ENCODE data around the gene PODXL2. TPM values are rescaled to one million over a fixed set of nuclear protein-coding genes. Genes with fewer than 3 reads are reported as not detected.

The PODXL2 gene
- total and polyA plus RNA-seq, 2 of the 8 experiments (the other 6 are each of a cell fraction or from before 2014, with no cell fraction given): 27.6 to 31.6 TPM

- TF ChIP-seq GABPA (IDR thresholded peaks at IDR 0.05; ENCODE audit: borderline replicate concordance, insufficient read depth, low read length) (no peak), ATF2 (IDR thresholded peaks at IDR 0.05; ENCODE audit: low read length) (no peak), BACH1 (IDR thresholded peaks at IDR 0.05; ENCODE audit: low read length) (no peak), SIX5 (IDR thresholded peaks at IDR 0.05; ENCODE audit: low read depth, low read length) (no peak), POU5F1 (IDR thresholded peaks at IDR 0.05; ENCODE audit: low read depth, low read length) (no peak), TEAD4 (IDR thresholded peaks at IDR 0.05; ENCODE audit: low read depth, low read length) (no peak), CREB1 (IDR thresholded peaks at IDR 0.05) (no peak), CTCF (IDR thresholded peaks at IDR 0.05; ENCODE audit: control extremely low read depth in 1 of 3, insufficient read depth in 1 of 3, low read depth in 1 of 3, low read length in 3 of 3) (no peak)
These were observed 18.3 kb downstream of the PODXL2 start (continued) for GRCh38 chr3:127647166-127647844.

All from H1 (cell line).